Omental fat pad (tissue), 4 donors: ENCODE data around the gene SCYL1. TPM values are rescaled to one million over a fixed set of nuclear protein-coding genes. Genes with fewer than 3 reads are reported as not detected.

Experiments used
- ATAC-seq: fragments of 150-250 bp; one replicate; pipeline ENCODE4 v1.9.1; 2016; ENCODE audit warnings: mild to moderate bottlenecking, moderate library complexity; ENCODE audit not compliant: low FRiP score
- DNase-seq: peaks from one replicate; pipeline ENCODE4 v3.0.0-alpha.2; 2019; ENCODE audit warnings: low spot score
- CTCF ChIP-seq, 3 donors: fragments of 450-650 bp; IDR thresholded peaks; one replicate each; pipeline ENCODE4 v1.5.1; 2016 to 2017; ENCODE audit warnings: antibody characterized with exemption in 3 of 3, mild to moderate bottlenecking in 3 of 3, moderate library complexity in 2 of 3
- total RNA-seq, 4 donors: library from RNA; depleted of rRNA; stranded (reverse); fragments of >200 nt; gene quantifications; one replicate each; pipeline ENCODE4 v1.1.0, GENCODE V29; 2016

The SCYL1 gene
- total RNA-seq, 4 donors from 2014 or later, result 75.4 to 105 (median 88.8) TPM

DNA sequence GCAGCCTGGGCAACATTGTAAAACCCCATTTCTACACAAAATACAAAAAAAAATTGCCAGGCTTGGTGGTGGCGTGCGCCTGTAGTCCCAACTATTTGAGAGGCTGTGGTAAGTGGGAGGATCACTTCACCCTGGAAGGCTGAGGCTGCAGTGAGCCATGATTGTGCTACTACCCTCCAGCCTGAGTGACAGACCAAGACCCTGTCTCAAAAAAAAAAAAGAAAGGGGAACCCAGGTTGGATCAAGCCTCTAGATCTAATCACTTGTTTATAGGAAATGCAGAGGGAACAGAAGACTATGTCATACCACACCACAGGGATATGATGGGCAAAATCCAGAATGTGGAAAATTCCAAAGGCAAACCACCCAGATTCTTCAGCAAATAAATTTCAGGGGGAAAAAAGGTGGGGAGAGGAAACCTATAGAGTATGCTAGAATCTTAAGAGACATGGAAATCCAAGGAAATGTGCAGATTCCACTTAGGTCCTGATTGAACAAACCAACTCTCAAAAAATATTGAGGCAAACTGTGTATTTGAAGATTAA, 42.5 kb upstream of the SCYL1 start:
- no peak for TF ChIP-seq CTCF (IDR thresholded peaks at IDR 0.05)
- ATAC-seq (no peak), DNase-seq (no peak)

GRCh38 chr11:65485920-65486219, 39.0 kb upstream of the SCYL1 start:
- ATAC-seq (no peak), DNase-seq (no peak)

DNA sequence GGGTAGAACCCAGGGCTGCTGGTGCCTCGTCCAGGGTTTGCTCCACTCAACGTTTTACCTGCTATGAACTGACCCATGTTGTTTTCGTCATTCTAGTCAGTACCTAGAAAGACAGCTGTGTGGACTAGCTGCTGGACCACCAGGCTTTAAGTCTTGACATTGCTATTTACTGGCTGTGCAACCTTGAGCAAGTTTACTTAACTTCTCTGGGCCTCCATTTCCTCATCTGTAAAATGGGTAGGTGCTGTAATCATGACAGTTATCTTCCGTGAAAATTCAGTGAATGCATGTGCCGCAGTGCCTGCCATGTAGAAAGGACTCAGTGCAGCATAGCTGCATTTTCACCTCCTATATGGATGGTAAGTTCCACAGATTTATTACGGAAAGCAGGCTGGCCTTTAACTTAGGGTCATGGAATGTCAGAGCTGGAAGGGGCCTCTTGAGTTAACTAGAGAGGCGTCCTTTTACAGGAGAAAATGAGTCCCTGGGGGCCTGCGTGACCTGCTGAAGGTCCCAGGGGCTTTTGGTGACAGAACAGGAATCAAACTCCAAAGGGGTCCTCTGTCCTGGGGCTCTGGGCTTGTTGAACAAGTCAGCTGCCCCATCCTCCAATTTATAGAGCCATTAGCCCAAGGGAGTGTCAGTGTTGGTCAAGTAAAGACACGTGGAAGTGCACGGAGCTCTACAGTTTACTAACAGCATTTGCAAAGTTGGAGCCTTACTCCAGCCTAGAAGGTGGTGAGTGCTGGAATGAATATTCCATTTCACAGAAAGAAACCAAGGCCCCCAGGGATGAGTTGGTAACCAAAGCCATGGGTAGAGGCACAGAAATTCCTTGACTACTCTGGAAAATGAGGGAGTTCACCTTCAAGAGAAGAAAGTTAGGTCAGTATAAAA, 38.1 kb upstream of the SCYL1 start:
- ATAC-seq, result no peak
- DNase-seq, result no peak
- no peak for TF ChIP-seq CTCF (IDR thresholded peaks at IDR 0.05)

More at GRCh38 chr11:65485920-65486219, 39.0 kb upstream of the SCYL1 start:
- TF ChIP-seq CTCF (IDR thresholded peaks at IDR 0.05), result no peak

- no peak for TF ChIP-seq CTCF (IDR thresholded peaks at IDR 0.05)
- DNase-seq (peak; percentile 100), ATAC-seq (peak; percentile 83)
Observed at GRCh38 chr11:65487467-65488272, 37.2 kb upstream of the SCYL1 start.

DNA sequence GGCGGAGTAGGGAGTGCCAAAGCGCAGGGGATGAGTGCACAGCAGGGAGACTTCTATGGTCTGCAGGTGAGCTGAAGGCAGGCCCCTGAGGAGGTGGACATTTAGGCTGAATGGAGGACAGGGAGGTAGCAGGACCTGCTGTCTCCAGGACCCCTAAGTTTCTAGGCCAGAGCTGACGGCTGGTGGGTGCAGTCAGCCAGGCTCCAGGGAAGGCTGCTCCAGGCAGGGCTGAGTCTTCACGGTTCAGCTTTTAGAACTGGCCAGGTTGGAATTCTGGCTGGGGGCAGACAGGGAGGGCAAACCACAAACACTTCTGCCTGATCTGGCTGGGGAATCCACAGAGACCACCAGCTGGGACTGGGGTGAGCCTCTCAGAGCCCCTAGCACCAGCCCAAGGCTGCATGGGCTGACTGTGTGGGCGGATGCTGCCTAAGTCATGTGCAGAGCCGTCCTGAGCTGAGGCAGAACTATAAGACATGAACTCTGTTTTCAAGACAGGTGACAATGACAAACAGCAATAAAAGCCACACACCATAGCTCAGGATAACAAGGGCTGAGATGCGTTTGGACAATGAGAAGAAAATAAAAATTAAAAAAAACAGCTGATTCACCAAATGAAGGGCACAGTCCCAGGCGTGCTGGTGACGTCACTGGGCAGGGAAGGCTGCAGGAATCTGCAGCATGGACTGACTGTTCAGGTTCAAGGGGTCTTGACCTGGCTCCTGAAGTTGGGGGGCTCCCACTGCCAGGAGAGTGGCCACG, 36.4 kb upstream of the SCYL1 start:
- TF ChIP-seq CTCF (IDR thresholded peaks at IDR 0.05), result no peak
- ATAC-seq, result no peak
- DNase-seq, result no peak

GRCh38 chr11:65489035-65489705, 35.7 kb upstream of the SCYL1 start:
- no peak for DNase-seq
- TF ChIP-seq CTCF (IDR thresholded peaks at IDR 0.05), result no peak
- peak; percentile 1 for ATAC-seq
